Spinal cord (tissue), 10 donors: ENCODE data around the gene BFSP2. TPM values are rescaled to one million over a fixed set of nuclear protein-coding genes. Genes with fewer than 3 reads are reported as not detected.

Experiments
- DNase-seq, 6 donors: peaks; one replicate each; pipeline versions ENCODE4 v3.0.0 to v3.0.0-alpha.2; 2013 to 2015; ENCODE audit warnings: low spot score in 6 of 6, low read depth in 4 of 6
- H3K27ac ChIP-seq: one replicate; pipeline ENCODE4 v1.5.1; 2013; ENCODE audit warnings: low read depth, low read length, control low read depth
- H3K27me3 ChIP-seq: one replicate; pipeline ENCODE4 v1.6.1; 2013; ENCODE audit warnings: low read length; ENCODE audit not compliant: control insufficient read depth, insufficient read depth
- H3K36me3 ChIP-seq: one replicate; pipeline ENCODE4 v1.6.1; 2013; ENCODE audit warnings: low read length; ENCODE audit not compliant: control insufficient read depth, insufficient read depth
- H3K4me1 ChIP-seq: one replicate; pipeline ENCODE4 v1.6.1; 2013; ENCODE audit warnings: low read length; ENCODE audit not compliant: control insufficient read depth, insufficient read depth
- H3K4me3 ChIP-seq: one replicate; pipeline ENCODE4 v1.5.1; 2013; ENCODE audit warnings: low read depth, low read length, control low read depth
- H3K9me3 ChIP-seq: one replicate; pipeline ENCODE4 v1.6.1; 2013; ENCODE audit warnings: low read length; ENCODE audit not compliant: control insufficient read depth, insufficient read depth
- WGBS: methylation state at CpG from one replicate; pipeline ENCODE4 v1.1.5; 2013; ENCODE audit warnings: missing lambda C conversion rate; ENCODE audit not compliant: insufficient coverage; 5-methylcytosine and 5-hydroxymethylcytosine counted together
- polyA plus RNA-seq, 2 donors: library from polyadenylated mRNA; unstranded; fragments of 120-200 nt; gene quantifications; one replicate each; pipeline ENCODE4 v1.2.1, GENCODE V29; 2013; ENCODE audit not compliant: insufficient read length in 2 of 2
- total RNA-seq, 2 donors: library from RNA; depleted of rRNA in 1 of 2; stranded (reverse); fragments of 120-200 nt in 1 of 2; fragments of >200 nt in 1 of 2; gene quantifications; one replicate each; pipeline versions ENCODE4 v1.2.3 to v1.2.4, GENCODE V29; 2013 to 2014
- donor health status: healthy.

BFSP2 gene
- total and polyA plus RNA-seq, 4 donors: 1.0 TPM; not detected in 3

DNA sequence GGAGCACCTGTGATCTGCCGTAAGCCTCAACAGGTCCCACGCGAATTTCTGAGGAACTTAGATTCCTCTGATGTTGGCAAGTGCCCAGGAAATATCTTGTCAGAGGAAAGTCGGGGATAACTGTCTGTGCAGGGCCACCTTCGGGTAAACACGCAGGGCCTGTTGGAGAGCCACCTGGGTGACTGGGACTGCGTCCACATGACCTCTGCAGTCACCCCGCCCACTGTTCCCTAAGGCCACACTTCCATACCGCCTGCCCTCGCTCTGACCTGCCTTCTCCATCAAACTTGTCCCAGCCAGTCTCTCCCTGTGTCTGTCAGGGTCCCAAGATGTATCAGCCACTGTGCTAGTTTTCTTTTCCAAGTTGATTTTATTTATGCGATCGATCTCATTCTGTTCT lies 28.7 kb downstream of the BFSP2 start:
- no peaks in the 10 kb centered on the region for H3K27me3 ChIP-seq
- H3K36me3 ChIP-seq: no peaks in the 10 kb centered on the region
- no peak overlapping the region for H3K4me3 ChIP-seq
- no peaks in the 10 kb centered on the region for H3K9me3 ChIP-seq
- DNase-seq: no peak
- no peak overlapping the region for H3K27ac ChIP-seq
- WGBS: 81% methylated on average over 10 of the region's 12 CpGs
- H3K4me1 ChIP-seq: peaks cover 2% of the 10 kb centered on the region

DNA sequence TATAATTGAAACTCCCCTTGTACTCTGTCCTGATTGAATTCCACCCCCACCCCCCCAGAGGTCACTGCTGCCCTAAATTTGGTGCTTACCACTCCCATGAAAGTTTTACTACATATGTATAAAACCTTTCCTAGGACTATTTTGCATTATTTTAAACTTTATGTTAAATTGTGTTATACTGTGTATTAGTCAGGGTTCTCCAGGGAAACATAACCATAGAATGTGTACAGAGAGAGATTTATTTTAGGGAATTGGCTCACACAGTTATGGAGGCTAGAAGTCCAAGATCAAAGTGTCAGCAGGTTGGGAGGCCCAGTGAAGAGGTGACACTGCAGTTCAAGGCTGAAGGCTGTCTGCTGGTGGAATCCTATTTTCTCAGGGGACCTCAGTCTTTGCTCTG lies 29.2 kb downstream of the BFSP2 start:
- no peak overlapping the region for H3K4me3 ChIP-seq
- no peak overlapping the region for H3K27ac ChIP-seq
- DNase-seq: no peak
- no peaks in the 10 kb centered on the region for H3K9me3 ChIP-seq
- no peaks in the 10 kb centered on the region for H3K36me3 ChIP-seq
- no peaks in the 10 kb centered on the region for H3K4me1 ChIP-seq
- H3K27me3 ChIP-seq: no peaks in the 10 kb centered on the region

DNA sequence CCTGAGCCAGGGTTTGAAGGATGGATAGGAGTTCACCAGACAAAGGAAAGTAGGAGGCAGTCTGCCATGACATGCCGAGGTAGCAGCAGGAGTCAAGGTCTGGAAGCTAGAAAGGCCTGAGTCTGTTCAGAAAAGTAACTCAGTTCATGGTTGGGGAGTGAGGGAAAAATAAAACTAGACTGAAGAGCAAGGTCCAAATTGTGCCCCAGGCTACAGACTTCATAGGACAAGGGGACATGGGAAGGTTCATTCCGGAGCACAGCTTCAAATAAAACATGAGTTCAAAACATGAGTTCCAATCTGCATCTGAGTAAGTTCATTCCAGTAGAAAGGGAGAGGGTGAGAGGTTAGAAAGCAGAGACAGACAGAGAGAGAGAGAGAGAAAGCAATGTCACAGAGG lies 39.7 kb downstream of the BFSP2 start:
- DNase-seq: no peak
- Histone ChIP-seq H3K4me3 (no peak overlapping the region), H3K9me3 (no peaks in the 10 kb centered on the region), H3K4me1 (no peaks in the 10 kb centered on the region), H3K36me3 (no peaks in the 10 kb centered on the region), H3K27ac (no peak overlapping the region), H3K27me3 (no peaks in the 10 kb centered on the region)
- 72% methylated on average over 2 of the region's 2 CpGs for WGBS

DNA sequence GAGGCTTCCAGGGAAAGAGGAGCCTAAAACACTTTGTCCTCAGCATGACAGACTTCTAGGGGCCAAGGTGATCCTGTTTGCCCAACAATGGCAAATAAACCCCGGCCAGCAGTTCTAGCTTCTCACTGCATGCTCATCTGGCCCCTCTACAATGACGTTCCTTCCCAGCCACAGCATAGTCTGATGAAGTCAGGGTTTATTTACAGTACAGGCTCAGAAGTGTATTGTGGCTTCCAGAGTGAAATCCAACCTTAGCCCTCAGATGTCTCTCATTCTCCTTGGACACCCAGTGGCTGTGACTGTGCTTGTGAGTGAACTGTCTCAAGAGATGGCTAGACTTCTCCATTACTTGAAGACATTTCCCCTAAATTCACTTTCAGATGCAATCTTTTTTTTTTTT lies 40.8 kb downstream of the BFSP2 start:
- H3K4me3 ChIP-seq: no peak overlapping the region
- H3K27ac ChIP-seq: no peak overlapping the region
- no peaks in the 10 kb centered on the region for H3K4me1 ChIP-seq
- DNase-seq: no peak
- H3K9me3 ChIP-seq: no peaks in the 10 kb centered on the region
- whole genome bisulfite sequencing: 100% methylated on average over 1 of the region's 2 CpGs
- no peaks in the 10 kb centered on the region for H3K27me3 ChIP-seq
- H3K36me3 ChIP-seq: no peaks in the 10 kb centered on the region

DNA sequence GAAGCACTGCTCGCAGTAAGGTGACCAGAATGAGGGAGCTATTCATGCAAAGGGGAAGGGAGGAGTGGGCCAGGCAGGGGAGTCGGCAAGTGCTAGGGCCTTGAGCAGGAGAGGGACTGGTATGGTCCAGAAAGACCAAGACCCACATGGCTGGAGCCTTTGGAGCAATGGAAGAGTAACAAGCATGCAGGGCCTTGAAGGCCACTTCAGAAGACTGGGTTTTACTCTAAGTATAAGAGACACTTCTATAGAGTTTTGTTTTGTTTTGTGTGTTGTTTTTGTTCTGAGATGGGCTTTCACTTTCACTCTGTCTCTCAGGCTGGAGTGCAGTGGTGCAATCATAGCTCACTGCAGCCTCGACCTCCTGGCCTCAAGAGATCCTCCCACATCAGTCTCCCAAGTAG lies 42.0 kb downstream of the BFSP2 start:
- Histone ChIP-seq H3K9me3 (no peaks in the 10 kb centered on the region), H3K27ac (no peak overlapping the region), H3K4me1 (no peaks in the 10 kb centered on the region), H3K27me3 (no peaks in the 10 kb centered on the region), H3K36me3 (no peaks in the 10 kb centered on the region), H3K4me3 (no peak overlapping the region)
- DNase-seq: no peak
- WGBS: 92% methylated on average over 2 of the region's 3 CpGs

DNA sequence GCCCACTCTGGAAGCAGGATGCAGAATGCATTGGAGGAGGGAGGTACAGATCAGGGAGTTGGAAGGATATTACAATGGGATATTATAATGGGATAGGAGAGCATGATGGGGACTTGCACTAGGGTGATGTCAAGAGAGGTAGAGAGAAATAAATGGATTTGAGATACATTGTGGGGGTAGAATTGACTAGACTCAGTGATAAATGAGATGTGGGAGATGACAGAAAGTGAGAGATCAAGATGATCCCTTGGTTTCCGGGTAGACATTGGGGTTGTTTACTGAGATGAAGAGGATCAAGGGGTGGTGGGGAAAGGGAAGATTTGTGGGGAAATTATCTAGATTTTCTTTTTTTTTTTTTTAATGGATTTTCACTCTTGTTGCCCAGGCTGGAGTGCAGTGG lies 42.7 kb downstream of the BFSP2 start:
- no peaks in the 10 kb centered on the region for H3K4me1 ChIP-seq
- no peak overlapping the region for H3K4me3 ChIP-seq

DNA sequence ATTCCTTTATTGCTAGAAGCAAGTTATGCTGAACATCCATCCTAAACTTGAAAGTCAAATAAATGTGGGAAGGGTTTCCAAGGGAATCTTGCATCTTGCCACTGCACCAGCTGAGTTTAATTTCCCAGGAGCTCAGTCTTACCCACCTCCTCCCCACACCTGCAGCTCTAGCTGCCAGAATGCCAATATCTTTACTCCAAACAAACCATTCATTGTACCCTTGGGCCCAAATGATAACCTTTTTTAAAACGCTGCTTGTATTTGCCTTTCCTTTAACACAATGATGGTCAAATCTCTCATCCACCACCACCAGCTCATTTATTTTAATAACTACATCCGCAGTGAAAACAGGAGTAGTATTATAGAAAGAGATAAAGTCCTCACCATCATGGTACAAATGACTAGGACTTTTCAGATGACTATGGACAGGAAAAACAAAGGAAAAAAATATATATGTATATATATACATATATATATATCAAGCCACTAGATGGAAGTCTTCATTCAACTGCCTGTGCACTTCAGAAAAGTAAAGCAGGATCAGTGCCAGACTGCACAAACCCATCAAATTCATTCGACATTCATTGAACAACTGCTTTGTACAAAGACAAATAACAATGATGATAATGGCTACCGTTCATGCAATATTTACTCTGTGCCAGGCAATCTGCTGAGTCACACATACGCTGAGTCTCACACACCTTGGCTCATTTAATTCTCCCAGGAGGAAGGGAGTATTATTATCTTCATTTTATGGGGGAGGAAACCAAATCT lies 44.0 kb downstream of the BFSP2 start:
- peak in 2 of 6 donors; percentile 38 to 65 for DNase-seq
- no peak overlapping the region for H3K27ac ChIP-seq
- no peaks in the 10 kb centered on the region for H3K36me3 ChIP-seq
- H3K27me3 ChIP-seq: no peaks in the 10 kb centered on the region
- 20% methylated on average over 1 of the region's 5 CpGs for WGBS
- H3K4me1 ChIP-seq: peaks cover 5% of the 10 kb centered on the region
- H3K9me3 ChIP-seq: no peaks in the 10 kb centered on the region
- H3K4me3 ChIP-seq: no peak overlapping the region

More for the DNA sequence above, 42.7 kb downstream of the BFSP2 start:
- DNase-seq: no peak
- Histone ChIP-seq H3K27ac (no peak overlapping the region), H3K9me3 (no peaks in the 10 kb centered on the region), H3K36me3 (no peaks in the 10 kb centered on the region), H3K27me3 (no peaks in the 10 kb centered on the region)
- WGBS: 100% methylated on average over 1 of the region's 1 CpG

DNA sequence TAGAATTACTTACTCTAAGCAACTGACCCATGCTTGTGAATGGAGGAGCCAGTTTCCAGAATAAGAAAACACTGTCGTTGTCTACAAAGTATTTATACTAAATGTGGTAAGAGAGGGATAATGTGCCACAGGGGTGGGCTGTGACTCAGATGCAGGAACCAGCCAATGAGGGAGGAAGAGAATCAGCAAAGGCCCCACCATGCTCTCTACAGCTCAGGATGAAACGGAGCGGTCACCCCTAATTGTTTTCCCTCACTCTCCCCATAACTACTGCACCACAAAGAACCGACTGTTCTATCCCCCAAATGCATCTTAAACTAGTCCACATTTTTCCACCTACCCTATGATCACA lies 44.5 kb downstream of the BFSP2 start:
- Histone ChIP-seq H3K27me3 (no peaks in the 10 kb centered on the region), H3K36me3 (no peaks in the 10 kb centered on the region), H3K4me1 (peaks cover 5% of the 10 kb centered on the region), H3K9me3 (no peaks in the 10 kb centered on the region), H3K27ac (no peak overlapping the region), H3K4me3 (no peak overlapping the region)
- 94% methylated on average over 1 of the region's 4 CpGs for WGBS
- no peak for DNase-seq

DNA sequence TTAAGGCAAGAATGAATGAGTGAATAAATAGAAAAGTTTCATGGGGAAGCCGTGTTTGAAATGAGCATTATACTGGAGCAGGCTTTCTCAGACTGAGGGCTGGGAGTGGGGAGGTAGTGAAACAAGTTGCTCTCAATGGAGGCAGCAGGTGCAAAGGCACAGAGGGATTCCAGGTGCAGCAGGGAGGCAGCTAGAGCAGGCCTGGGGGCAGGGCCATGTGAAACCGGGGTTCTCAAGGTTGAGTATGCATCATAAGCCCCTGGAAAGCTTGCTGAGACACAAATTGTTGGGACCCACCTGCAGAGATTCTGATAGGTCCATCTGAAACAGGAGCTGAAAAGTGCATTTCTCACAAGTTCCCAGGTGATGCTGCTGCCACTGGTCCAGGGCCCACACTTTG lies 45.3 kb downstream of the BFSP2 start:
- DNase-seq: no peak
- Histone ChIP-seq H3K4me3 (no peak overlapping the region), H3K4me1 (peaks cover 5% of the 10 kb centered on the region), H3K9me3 (no peaks in the 10 kb centered on the region), H3K27ac (no peak overlapping the region), H3K27me3 (no peaks in the 10 kb centered on the region), H3K36me3 (no peaks in the 10 kb centered on the region)
- 77% methylated on average over 2 of the region's 2 CpGs for WGBS

DNA sequence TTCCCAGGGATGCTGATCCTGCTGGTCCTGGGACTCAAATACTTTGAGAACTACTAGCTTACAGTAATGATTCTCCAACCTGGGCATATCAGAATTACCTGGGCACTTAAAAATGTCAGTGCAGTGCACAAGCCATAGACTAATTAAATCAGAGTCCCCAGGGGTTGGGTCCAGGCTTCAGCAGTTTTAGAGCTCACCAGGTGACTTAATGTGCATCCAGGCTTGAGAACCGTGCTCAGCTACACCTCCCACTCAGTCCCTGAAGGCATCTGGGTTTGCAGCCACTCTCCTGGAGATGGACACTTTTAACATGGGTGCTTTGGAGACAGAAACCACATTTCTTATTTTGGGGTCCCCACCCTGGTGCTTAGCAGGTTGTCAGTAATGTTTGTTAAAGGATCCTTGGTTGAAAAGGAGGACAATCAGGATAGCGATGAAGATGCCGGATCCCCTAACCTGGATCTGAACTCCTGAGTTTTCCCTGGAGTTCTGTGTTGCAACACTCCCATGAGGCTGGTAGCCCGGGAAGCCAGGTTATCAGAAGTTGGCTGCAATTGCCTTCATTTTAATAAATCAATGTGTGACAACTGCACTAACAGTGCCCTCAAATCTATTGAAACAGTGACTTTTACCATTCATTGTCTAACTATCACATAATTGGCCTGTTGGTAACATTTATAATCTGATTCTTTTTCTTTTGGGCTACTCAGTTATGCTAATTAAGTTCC lies 48.1 kb downstream of the BFSP2 start:
- no peak for DNase-seq
- no peak overlapping the region for H3K4me3 ChIP-seq
- H3K36me3 ChIP-seq: no peaks in the 10 kb centered on the region
- no peaks in the 10 kb centered on the region for H3K9me3 ChIP-seq
- peaks cover 8% of the 10 kb centered on the region for H3K4me1 ChIP-seq
- WGBS: 64% methylated on average over 4 of the region's 4 CpGs
- no peak overlapping the region for H3K27ac ChIP-seq
- no peaks in the 10 kb centered on the region for H3K27me3 ChIP-seq
